CD4-positive, alpha-beta T cell treated with Interferon alpha-2 for 1 hour (primary cell): ENCODE data around the gene FLOT2.
"Not testable (repeated sequence)": the region's sequence is repeated elsewhere in the genome, so short reads cannot be mapped to it uniquely, and the experiment has no call there.

Experiments used
- DNase-seq, 2 donors: peaks; one replicate each; pipeline ENCODE4 v3.0.0-alpha.2; 2020 to 2022

The FLOT2 gene

DNA sequence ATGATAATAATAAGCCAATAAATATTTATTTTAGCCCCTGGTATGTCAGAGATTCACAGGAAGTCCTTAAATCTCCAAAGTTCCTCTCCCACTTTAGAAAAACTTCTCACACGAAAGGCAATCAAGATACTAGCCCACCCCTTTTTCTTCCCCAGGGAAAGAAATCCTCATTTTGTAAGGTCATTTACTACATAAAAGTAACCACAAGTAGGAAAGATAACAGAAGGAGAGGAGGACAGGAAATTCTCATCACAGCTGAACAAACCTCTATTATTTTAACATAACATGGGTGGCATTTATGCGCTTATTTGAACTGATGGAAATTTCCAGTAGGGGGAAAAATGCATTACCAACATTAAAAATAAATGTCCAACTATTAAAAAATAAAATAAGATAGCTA lies 58.3 kb downstream of the FLOT2 start:
- DNase-seq: no peak

GRCh38 chr17:28836541-28836940 lies 61.0 kb downstream of the FLOT2 start:
- not testable (repeated sequence) for DNase-seq

DNA sequence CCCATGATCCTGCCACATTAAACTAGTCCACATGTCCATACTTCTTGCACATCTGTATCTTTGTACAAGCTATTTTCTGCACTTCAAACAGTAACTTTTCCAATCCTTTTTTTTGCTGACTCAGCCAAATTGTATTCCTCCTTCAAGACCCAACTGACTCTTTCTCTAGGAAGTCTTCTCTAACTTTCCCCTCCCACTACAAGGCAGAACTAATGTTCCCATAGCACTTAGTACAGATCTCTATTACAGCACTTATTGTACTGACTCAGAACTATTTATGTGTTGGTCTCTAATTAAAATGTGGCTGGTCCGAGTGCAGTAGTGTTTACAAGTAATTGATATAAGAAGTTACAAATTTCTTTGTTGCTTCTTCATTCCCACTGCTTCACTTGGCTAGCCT lies 63.1 kb downstream of the FLOT2 start:
- DNase-seq: no peak
